ENCODE results near the gene LMX1A. TPM values are rescaled to one million over a fixed set of nuclear protein-coding genes. Genes with fewer than 3 reads are reported as not detected.

The LMX1A gene
- total RNA-seq, 1 experiment from 2014 or later, result not detected

DNA sequence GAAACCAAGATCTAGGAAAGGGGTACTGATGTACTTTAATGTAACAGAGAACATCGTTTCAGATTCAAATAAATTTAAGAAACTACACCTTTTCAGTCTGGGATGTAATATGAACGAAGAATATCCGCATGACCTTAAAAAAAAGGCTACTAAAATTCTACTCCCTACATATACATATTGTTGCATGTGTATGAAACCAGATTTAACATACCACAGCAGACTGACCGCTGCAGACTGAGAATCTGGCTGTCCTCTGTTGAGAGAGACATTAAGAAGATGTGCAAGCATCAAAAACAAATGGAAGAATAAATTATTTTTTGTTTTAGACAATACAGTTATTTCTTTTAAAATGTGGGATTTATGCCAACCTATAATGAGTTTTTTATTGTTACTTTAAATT, 166.6 kb downstream of the LMX1A start:
- H3K9me3 ChIP-seq (ENCODE audit: low read depth, low read length, poor library complexity, severe bottlenecking), result no peaks in the 10 kb centered on the region
- no peaks in the 10 kb centered on the region for H3K27me3 ChIP-seq (replicated peaks; ENCODE audit: insufficient read depth, low read depth, low read length, poor library complexity)
- ChIA-PET POLR2A (ENCODE audit: low non-redundant PET) (no interaction called here), CTCF (no interaction called here)
- BruUV-seq (replicated peaks), result no TSS peak
- H3K4me3 ChIP-seq (ENCODE audit: low read depth, low read length, poor library complexity, severe bottlenecking), result no peak overlapping the region
- H3K4me1 ChIP-seq (ENCODE audit: insufficient read depth, low read length, poor library complexity, severe bottlenecking), result no peaks in the 10 kb centered on the region
- intact Hi-C loops (cut with micrococcal nuclease; ENCODE audit: unreplicated experiment), result no loop called here
- TF ChIP-seq, protein P1, sequence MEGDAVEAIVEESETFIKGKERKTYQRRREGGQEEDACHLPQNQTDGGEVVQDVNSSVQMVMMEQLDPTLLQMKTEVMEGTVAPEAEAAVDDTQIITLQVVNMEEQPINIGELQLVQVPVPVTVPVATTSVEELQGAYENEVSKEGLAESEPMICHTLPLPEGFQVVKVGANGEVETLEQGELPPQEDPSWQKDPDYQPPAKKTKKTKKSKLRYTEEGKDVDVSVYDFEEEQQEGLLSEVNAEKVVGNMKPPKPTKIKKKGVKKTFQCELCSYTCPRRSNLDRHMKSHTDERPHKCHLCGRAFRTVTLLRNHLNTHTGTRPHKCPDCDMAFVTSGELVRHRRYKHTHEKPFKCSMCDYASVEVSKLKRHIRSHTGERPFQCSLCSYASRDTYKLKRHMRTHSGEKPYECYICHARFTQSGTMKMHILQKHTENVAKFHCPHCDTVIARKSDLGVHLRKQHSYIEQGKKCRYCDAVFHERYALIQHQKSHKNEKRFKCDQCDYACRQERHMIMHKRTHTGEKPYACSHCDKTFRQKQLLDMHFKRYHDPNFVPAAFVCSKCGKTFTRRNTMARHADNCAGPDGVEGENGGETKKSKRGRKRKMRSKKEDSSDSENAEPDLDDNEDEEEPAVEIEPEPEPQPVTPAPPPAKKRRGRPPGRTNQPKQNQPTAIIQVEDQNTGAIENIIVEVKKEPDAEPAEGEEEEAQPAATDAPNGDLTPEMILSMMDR (conservative IDR thresholded peaks at IDR 0.05; ENCODE audit: low read depth, low read length), result no peak
- no peak for TF ChIP-seq EZH2 (IDR thresholded peaks at IDR 0.05; ENCODE audit: borderline replicate concordance, low read depth, low read length, poor library complexity, severe bottlenecking)
- no peak for DNase-seq (ENCODE audit: low spot score)
- H3K27ac ChIP-seq (ENCODE audit: low read depth, low read length, poor library complexity, severe bottlenecking), result no peak overlapping the region
- no peaks in the 10 kb centered on the region for H3K36me3 ChIP-seq (ENCODE audit: insufficient read depth, low read length, poor library complexity, severe bottlenecking)

GRCh38 chr1:165189011-165189410, 167.5 kb downstream of the LMX1A start:
- no peaks in the 10 kb centered on the region for H3K36me3 ChIP-seq (ENCODE audit: insufficient read depth, low read length, poor library complexity, severe bottlenecking)
- intact Hi-C loops (cut with micrococcal nuclease; ENCODE audit: unreplicated experiment), result no loop called here
- H3K9me3 ChIP-seq (ENCODE audit: low read depth, low read length, poor library complexity, severe bottlenecking), result no peaks in the 10 kb centered on the region
- DNase-seq (ENCODE audit: low spot score), result no peak
- TF ChIP-seq EZH2 (IDR thresholded peaks at IDR 0.05; ENCODE audit: borderline replicate concordance, low read depth, low read length, poor library complexity, severe bottlenecking), result no peak
- TF ChIP-seq, protein P1 (conservative IDR thresholded peaks at IDR 0.05; ENCODE audit: low read depth, low read length), result no peak
- CTCF ChIA-PET, result no interaction called here
- H3K27me3 ChIP-seq (replicated peaks; ENCODE audit: insufficient read depth, low read depth, low read length, poor library complexity), result no peaks in the 10 kb centered on the region
- no TSS peak for BruUV-seq (replicated peaks)
- POLR2A ChIA-PET (ENCODE audit: low non-redundant PET), result no interaction called here
- no peak overlapping the region for H3K27ac ChIP-seq (ENCODE audit: low read depth, low read length, poor library complexity, severe bottlenecking)
- no peaks in the 10 kb centered on the region for H3K4me1 ChIP-seq (ENCODE audit: insufficient read depth, low read length, poor library complexity, severe bottlenecking)
- no peak overlapping the region for H3K4me3 ChIP-seq (ENCODE audit: low read depth, low read length, poor library complexity, severe bottlenecking)

DNA sequence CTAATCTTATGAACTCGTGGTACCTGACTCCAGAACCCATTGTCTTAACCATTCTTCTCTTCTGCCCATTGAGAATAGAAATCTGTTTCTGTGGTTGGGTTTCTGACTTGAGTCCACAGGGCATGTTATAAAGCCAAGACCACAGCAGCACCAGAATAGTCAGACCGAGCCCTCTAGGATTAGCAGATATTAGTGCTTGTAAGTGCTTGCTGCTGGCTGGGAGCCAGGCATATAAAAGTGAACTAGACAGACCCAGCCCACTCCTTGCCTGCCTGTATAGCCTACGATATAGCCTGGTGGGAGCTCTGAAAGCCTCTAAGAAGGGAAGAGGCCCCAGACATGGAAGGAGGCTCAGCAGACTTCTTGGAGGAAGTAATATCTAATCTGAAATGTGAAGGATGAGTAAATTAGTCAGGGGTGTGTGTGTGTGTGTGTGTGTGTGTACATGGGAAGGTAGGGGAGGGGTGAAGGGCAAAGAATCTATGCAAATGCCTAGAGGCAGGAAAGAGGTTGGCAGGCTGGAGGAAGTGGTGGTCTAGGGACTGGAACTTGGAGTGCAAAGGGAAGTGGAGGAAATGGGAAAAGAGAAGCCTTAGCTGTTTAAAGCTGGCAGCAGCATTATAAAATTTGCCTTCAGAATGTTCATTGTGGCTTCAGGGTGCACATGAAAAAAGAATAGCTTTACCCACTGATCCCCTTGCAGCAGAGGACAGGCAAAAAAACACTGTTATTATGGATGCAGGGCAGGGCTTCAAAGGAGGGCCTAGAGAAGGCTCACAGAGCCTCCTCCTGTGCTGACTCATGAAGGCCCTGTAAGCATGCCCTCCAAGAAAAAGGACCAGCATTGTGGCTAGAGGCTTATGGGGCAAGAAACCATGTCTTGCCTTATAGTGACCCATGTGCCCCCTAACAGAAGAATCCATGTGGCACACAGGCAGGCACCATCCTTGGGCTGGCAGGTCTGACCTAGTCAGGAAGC, 169.2 kb downstream of the LMX1A start:
- POLR2A ChIA-PET (ENCODE audit: low non-redundant PET), result no interaction called here
- H3K4me1 ChIP-seq (ENCODE audit: insufficient read depth, low read length, poor library complexity, severe bottlenecking), result no peaks in the 10 kb centered on the region
- no peaks in the 10 kb centered on the region for H3K9me3 ChIP-seq (ENCODE audit: low read depth, low read length, poor library complexity, severe bottlenecking)
- no peak overlapping the region for H3K27ac ChIP-seq (ENCODE audit: low read depth, low read length, poor library complexity, severe bottlenecking)
- no peaks in the 10 kb centered on the region for H3K27me3 ChIP-seq (replicated peaks; ENCODE audit: insufficient read depth, low read depth, low read length, poor library complexity)
- H3K36me3 ChIP-seq (ENCODE audit: insufficient read depth, low read length, poor library complexity, severe bottlenecking), result no peaks in the 10 kb centered on the region
- CTCF ChIA-PET, result no interaction called here
- no TSS peak for BruUV-seq (replicated peaks)
- peak; percentile 53 for DNase-seq (ENCODE audit: low spot score)
- intact Hi-C loops (cut with micrococcal nuclease; ENCODE audit: unreplicated experiment), result no loop called here
- TF ChIP-seq, protein P1 (conservative IDR thresholded peaks at IDR 0.05; ENCODE audit: low read depth, low read length), result no peak
- TF ChIP-seq EZH2 (IDR thresholded peaks at IDR 0.05; ENCODE audit: borderline replicate concordance, low read depth, low read length, poor library complexity, severe bottlenecking), result no peak
- no peak overlapping the region for H3K4me3 ChIP-seq (ENCODE audit: low read depth, low read length, poor library complexity, severe bottlenecking)
